HL-60 (cell line): Measurements from ENCODE around the gene PSMD3. TPM values are rescaled to one million over a fixed set of nuclear protein-coding genes. Genes with fewer than 3 reads are reported as not detected.

Experiments used
- microRNA-seq: library from miRNA; unstranded; fragments of <30 nt; microRNA quantifications from one replicate; pipeline ENCODE4, GENCODE V29; 2018

Gene PSMD3

Small RNA genes lying within 50 kb of the gene (microRNA-seq; reads per million reads assigned to microRNA genes)
- gene MIR6884, result not detected
